HEK293 (cell line): ENCODE results near the gene TNFAIP3.

Experiments used
- ZFP41 ChIP-seq: fragments of 450-650 bp; formaldehyde crosslinking; IDR thresholded peaks from 2 replicates; pipeline ENCODE4 v1.5.1; 2016; ENCODE audit warnings: missing biosample characterization, missing genetic modification characterization, borderline replicate concordance
- ZNF184 ChIP-seq: fragments of 450-650 bp; IDR thresholded peaks from 2 replicates; pipeline ENCODE4 v1.5.1; 2018; ENCODE audit warnings: missing biosample characterization, mild to moderate bottlenecking, missing genetic modification characterization
- ZNF416 ChIP-seq: fragments of 450-650 bp; formaldehyde crosslinking; IDR thresholded peaks from 2 replicates; pipeline ENCODE4 v1.5.1; 2016; ENCODE audit warnings: missing biosample characterization, missing genetic modification characterization
- ZNF423 ChIP-seq: fragments of 450-650 bp; formaldehyde crosslinking; IDR thresholded peaks from 2 replicates; pipeline ENCODE4 v1.5.1; 2016; ENCODE audit warnings: missing biosample characterization, missing genetic modification characterization
- ZNF658 ChIP-seq: fragments of 450-650 bp; formaldehyde crosslinking; IDR thresholded peaks from 2 replicates; pipeline ENCODE4; 2016; ENCODE audit warnings: missing biosample characterization, missing genetic modification characterization
- TF ChIP-seq, protein P1 (sequence below): fragments of 450-650 bp; formaldehyde crosslinking; IDR thresholded peaks from 2 replicates; pipeline ENCODE4 v1.5.1; 2016; ENCODE audit warnings: missing biosample characterization, missing genetic modification characterization
- TF ChIP-seq, protein P2 (sequence below): fragments of 450-650 bp; formaldehyde crosslinking; IDR thresholded peaks from 2 replicates; pipeline ENCODE4 v1.5.1; 2016; ENCODE audit warnings: missing biosample characterization, missing genetic modification characterization, low read depth
- TF ChIP-seq, protein P3 (sequence below): fragments of 450-650 bp; IDR thresholded peaks from 2 replicates; pipeline ENCODE4 v1.5.1; 2018; ENCODE audit warnings: missing biosample characterization, mild to moderate bottlenecking, missing genetic modification characterization
- TF ChIP-seq, protein P4 (sequence below): fragments of 450-650 bp; formaldehyde crosslinking; IDR thresholded peaks from 2 replicates; pipeline ENCODE4 v1.5.1; 2016; ENCODE audit warnings: missing biosample characterization, missing genetic modification characterization

DNA sequence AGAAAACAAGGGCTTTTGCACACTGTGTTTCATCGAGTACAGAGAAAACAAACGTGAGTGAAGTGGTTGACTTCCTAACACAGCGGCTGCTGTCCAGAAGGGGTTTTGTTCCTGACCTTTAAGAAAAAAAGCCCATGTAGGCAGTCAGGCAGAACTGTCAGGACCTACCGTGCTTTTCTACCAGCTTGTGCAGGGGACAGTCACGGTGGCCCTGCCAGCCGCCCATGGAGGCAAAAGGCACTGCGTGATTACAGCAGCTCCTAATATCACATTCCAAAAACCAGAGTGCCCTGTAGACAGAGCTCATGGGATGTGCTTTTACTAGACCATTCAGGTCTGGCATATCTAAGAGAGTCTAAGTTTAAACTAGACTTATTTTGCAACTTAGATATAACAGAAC, 12.2 kb downstream of the TNFAIP3 start:
- TF ChIP-seq, protein P1, sequence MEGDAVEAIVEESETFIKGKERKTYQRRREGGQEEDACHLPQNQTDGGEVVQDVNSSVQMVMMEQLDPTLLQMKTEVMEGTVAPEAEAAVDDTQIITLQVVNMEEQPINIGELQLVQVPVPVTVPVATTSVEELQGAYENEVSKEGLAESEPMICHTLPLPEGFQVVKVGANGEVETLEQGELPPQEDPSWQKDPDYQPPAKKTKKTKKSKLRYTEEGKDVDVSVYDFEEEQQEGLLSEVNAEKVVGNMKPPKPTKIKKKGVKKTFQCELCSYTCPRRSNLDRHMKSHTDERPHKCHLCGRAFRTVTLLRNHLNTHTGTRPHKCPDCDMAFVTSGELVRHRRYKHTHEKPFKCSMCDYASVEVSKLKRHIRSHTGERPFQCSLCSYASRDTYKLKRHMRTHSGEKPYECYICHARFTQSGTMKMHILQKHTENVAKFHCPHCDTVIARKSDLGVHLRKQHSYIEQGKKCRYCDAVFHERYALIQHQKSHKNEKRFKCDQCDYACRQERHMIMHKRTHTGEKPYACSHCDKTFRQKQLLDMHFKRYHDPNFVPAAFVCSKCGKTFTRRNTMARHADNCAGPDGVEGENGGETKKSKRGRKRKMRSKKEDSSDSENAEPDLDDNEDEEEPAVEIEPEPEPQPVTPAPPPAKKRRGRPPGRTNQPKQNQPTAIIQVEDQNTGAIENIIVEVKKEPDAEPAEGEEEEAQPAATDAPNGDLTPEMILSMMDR (tag by site-specific recombination): no peak
- TF ChIP-seq ZNF416 (tag by site-specific recombination): no peak
- TF ChIP-seq, protein P2, sequence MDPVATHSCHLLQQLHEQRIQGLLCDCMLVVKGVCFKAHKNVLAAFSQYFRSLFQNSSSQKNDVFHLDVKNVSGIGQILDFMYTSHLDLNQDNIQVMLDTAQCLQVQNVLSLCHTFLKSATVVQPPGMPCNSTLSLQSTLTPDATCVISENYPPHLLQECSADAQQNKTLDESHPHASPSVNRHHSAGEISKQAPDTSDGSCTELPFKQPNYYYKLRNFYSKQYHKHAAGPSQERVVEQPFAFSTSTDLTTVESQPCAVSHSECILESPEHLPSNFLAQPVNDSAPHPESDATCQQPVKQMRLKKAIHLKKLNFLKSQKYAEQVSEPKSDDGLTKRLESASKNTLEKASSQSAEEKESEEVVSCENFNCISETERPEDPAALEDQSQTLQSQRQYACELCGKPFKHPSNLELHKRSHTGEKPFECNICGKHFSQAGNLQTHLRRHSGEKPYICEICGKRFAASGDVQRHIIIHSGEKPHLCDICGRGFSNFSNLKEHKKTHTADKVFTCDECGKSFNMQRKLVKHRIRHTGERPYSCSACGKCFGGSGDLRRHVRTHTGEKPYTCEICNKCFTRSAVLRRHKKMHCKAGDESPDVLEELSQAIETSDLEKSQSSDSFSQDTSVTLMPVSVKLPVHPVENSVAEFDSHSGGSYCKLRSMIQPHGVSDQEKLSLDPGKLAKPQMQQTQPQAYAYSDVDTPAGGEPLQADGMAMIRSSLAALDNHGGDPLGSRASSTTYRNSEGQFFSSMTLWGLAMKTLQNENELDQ (tag by site-specific recombination): no peak
- TF ChIP-seq, protein P3, sequence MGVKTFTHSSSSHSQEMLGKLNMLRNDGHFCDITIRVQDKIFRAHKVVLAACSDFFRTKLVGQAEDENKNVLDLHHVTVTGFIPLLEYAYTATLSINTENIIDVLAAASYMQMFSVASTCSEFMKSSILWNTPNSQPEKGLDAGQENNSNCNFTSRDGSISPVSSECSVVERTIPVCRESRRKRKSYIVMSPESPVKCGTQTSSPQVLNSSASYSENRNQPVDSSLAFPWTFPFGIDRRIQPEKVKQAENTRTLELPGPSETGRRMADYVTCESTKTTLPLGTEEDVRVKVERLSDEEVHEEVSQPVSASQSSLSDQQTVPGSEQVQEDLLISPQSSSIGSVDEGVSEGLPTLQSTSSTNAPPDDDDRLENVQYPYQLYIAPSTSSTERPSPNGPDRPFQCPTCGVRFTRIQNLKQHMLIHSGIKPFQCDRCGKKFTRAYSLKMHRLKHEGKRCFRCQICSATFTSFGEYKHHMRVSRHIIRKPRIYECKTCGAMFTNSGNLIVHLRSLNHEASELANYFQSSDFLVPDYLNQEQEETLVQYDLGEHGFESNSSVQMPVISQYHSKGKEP (tag by site-specific recombination): no peak
- TF ChIP-seq ZNF184 (tag by site-specific recombination): no peak
- TF ChIP-seq ZNF658 (tag by site-specific recombination): no peak
- no peak for TF ChIP-seq ZFP41 (tag by site-specific recombination)
- TF ChIP-seq, protein P4, sequence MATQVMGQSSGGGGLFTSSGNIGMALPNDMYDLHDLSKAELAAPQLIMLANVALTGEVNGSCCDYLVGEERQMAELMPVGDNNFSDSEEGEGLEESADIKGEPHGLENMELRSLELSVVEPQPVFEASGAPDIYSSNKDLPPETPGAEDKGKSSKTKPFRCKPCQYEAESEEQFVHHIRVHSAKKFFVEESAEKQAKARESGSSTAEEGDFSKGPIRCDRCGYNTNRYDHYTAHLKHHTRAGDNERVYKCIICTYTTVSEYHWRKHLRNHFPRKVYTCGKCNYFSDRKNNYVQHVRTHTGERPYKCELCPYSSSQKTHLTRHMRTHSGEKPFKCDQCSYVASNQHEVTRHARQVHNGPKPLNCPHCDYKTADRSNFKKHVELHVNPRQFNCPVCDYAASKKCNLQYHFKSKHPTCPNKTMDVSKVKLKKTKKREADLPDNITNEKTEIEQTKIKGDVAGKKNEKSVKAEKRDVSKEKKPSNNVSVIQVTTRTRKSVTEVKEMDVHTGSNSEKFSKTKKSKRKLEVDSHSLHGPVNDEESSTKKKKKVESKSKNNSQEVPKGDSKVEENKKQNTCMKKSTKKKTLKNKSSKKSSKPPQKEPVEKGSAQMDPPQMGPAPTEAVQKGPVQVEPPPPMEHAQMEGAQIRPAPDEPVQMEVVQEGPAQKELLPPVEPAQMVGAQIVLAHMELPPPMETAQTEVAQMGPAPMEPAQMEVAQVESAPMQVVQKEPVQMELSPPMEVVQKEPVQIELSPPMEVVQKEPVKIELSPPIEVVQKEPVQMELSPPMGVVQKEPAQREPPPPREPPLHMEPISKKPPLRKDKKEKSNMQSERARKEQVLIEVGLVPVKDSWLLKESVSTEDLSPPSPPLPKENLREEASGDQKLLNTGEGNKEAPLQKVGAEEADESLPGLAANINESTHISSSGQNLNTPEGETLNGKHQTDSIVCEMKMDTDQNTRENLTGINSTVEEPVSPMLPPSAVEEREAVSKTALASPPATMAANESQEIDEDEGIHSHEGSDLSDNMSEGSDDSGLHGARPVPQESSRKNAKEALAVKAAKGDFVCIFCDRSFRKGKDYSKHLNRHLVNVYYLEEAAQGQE (tag by site-specific recombination): no peak
- no peak for TF ChIP-seq ZNF423
